GM20431 (cell line): Measurements from ENCODE around the gene RARG.

Experiments
- in situ Hi-C: fragments of 300-500 bp; cut with MseI, MboI; formaldehyde crosslinking; loops from one replicate; pipeline ENCODE4 v1.15.0; 2020; ENCODE audit warnings: low sequenced_read_pairs; ENCODE audit not compliant: unreplicated experiment

RARG gene

GRCh38 chr12:53231921-53232645 lies at the start of gene RARG:
Gene RARG, minus strand, starts transcription at chr12:53232209. Its CDS starts 4,664 bp downstream, at chr12:53227545.
- in situ Hi-C loops: no loop called here

DNA sequence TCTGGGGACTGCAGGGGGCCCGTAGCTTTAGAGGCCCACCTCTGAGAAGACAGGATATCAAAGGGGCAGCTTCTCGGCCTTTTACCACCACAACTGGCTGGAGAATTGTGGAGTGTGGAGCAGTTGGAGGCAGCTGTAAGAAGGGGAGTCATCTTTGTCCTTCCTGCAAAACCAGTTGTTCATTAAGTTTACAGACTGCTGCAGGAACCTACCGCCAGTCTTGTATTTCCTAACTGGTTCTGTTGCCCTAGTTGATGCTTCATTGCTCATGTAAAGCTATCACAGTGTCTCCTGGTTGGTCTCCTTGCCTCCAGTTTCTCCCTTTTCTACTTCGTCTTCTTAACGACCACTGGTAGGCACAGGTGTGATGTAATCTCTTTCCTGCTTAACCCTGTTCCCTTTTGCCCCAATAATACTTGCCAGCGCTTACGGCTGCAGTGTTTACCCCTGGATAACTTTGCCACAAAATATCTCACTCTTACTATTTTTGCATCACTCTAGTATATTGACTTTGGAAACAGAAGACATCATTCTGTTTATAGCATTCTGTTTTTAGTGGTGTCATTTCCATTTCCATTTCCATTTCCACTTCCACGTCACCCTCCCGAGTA lies 48.0 kb upstream of the RARG start:
- in situ Hi-C loops: no loop called here

DNA sequence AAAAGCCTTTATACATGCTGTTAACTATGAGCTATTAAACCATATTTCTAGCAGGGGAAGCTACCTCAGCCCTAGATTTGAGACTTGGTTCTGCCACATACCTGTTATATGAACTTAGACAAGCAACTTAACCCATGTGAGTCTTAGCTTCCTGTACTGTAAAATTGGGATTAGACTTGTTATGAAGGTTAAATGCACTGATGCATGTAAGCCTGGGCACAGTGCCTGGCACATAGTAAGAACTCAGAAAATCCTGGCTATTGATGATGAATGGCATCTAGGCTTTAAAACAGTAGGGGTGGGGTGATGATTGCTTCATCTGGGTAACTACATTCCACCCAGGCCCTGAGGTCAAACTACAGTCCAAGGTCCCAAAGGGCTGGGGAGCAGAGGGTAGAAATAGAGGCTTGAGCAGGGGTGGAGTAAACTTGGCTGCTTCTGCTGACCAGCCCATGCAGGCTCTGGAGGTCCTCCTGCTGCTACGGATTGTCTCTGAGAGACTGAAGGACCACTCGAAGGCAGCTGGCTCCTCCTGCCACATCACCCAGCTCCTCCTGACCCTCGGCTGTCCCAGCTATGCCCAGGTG lies 47.4 kb upstream of the RARG start:
- in situ Hi-C loops: no loop called here

GRCh38 chr12:53277981-53278380 lies 46.0 kb upstream of the RARG start:
- in situ Hi-C loops: no loop called here

DNA sequence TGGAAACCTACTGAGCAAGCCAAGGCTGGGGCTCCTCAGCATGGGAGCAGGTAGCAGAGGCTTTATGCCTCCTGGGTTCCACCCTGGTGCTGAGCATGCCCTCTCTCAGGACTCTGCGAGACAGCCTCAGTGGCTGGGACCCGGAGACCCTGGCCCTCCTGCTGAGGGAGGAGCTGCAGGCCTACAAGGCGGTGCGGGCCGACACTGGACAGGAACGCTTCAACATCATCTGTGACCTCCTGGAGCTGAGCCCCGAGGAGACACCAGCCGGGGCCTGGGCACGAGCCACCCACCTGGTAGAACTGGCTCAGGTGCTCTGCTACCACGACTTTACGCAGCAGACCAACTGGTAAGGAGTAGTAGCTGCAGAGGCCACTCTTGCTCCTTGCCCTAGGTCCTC lies 44.5 kb upstream of the RARG start:
- in situ Hi-C loops: no loop called here

- in situ Hi-C loops: no loop called here
Measured at GRCh38 chr12:53274445-53274844, 42.4 kb upstream of the RARG start.

DNA sequence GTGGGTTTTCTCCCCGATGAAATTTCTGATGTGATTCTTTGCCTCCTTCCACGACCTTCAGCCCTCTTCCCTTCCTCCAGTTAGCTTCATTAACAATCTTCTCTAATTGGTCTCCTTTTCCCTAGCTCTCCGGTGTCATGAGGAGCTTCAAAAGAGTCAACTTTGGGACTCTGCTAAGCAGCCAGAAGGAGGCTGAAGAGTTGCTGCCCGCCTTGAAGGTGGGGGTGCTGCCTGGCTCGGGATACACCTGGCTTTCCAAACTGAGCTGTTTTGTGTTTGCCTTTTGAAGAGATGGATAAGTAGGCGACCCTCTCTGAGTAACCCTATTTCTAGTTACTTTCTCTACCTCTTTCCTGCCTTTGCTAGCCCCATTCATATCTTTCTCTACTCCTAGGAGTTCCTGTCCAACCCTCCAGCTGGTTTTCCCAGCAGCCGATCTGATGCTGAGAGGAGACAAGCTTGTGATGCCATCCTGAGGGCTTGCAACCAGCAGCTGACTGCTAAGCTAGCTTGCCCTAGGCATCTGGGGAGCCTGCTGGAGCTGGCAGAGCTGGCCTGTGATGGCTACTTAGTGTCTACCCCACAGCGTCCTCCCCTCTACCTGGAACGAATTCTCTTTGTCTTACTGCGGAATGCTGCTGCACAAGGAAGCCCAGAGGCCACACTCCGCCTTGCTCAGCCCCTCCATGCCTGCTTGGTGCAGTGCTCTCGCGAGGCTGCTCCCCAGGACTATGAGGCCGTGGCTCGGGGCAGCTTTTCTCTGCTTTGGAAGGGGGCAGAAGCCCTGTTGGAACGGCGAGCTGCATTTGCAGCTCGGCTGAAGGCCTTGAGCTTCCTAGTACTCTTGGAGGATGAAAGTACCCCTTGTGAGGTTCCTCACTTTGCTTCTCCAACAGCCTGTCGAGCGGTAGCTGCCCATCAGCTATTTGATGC lies 36.9 kb upstream of the RARG start:
- in situ Hi-C loops: no loop called here

DNA sequence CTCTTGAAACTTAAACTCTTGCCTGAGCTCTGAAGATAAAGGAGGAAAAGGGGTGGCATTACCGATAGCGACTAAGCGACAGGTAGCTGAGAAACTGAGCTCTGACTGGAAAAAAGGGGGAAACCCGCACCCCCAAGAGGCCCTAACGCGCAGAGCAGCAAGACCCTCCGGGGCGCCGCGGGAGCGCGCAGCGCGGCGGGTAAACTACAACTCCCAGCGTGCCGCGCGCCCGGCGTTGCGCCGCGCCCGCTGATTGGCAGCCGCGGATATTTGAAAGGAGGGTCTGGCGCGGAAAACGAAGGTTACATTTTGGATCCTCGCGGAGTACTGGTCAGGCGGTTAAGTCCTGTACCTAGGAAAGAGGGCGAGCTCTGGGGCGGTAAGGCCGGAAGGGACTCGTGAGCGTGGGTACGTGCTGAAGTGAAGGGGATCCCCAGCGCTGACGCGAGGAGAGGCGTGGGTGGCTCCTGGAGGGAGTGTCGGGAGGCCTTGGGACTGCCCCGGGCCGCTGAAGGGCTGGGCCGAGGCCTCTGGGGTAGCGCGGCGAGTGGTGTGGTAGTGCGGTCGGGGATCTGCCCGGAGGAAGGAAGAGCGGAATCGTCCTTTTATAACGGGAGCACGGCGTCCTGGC lies 36.1 kb upstream of the RARG start, which contains the start of gene ESPL1:
Gene ESPL1 (plus strand): TSS at position 301 of the 631 bp plus-strand sequence. CDS start 468 bp downstream, outside the sequence.
- in situ Hi-C loops: no loop called here

GRCh38 chr12:53267306-53267998 lies 35.4 kb upstream of the RARG start:
- in situ Hi-C loops: no loop called here

GRCh38 chr12:53265783-53266182 lies 33.8 kb upstream of the RARG start:
- in situ Hi-C loops: no loop called here

GRCh38 chr12:53259891-53260290 lies 27.9 kb upstream of the RARG start:
- in situ Hi-C loops: no loop called here

DNA sequence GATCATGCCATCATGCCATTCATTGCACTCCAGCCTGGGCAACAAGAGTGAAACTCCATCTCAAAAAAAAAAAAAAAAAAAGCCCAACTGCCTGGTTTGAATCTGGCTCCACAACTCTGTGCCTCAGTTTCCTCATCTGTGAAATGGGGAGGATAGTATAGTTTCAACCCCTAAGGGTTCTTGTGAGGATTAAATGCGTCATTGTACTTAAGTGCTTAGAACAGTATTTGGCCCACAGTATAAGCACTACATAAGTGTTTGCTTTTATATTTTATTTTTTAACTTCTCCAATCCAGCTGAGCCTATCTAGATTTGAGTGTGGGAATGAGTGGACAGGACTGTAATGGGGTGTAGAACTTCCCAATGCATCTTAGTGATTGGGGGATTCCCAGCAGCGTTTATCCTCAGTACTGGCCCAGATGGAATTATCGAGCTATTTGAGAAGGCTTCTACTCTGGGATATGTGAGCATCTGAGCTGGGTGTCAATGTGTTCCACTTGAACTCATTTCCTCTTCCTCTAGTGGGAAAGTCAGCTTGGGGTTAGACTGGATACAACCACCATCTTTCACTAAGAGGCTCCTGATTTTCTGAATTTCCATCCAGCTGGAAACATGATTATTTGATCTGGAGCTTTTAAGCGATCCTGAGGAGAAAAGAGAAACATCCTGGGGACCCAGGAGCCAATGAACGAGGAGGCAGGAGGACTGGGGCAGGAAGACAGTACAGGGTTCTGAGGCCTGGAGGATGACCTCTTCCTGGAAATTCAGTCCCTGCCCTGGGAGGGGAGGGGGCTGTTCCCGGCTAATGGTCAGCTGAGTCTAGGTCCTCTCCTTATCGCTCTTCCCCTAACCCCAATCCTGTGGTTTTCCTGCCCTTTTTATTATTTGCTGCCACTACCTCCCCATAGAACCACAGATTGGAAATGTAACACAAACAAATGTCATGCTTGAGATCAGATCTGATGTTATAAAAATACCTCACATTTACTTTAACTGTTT lies 26.8 kb upstream of the RARG start:
- in situ Hi-C loops: no loop called here

- in situ Hi-C loops: no loop called here
Measured at GRCh38 chr12:53255996-53256395, 24.0 kb upstream of the RARG start.

- in situ Hi-C loops: no loop called here
Measured at GRCh38 chr12:53254816-53255545, 23.0 kb upstream of the RARG start.

DNA sequence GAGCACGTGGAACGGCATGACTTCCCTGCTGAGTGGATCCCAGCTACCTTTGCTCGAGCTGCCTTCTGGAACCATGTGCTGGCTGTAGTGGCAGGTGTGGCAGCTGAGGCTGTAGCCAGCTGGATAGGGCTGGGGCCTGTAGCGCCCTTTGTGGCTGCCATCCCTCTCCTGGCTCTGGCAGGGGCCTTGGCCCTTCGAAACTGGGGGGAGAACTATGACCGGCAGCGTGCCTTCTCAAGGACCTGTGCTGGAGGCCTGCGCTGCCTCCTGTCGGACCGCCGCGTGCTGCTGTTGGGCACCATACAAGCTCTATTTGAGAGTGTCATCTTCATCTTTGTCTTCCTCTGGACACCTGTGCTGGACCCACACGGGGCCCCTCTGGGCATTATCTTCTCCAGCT lies 21.3 kb upstream of the RARG start:
- in situ Hi-C loops: no loop called here

GRCh38 chr12:53252349-53252916 lies 20.4 kb upstream of the RARG start:
- in situ Hi-C loops: no loop called here
